ENCODE measurements around the gene PHF20. TPM values are rescaled to one million over a fixed set of nuclear protein-coding genes. Genes with fewer than 3 reads are reported as not detected.
A peak's percentile ranks its signal among the peaks of the same experiment; 100 is the strongest.
"Not testable (repeated sequence)": the region's sequence is repeated elsewhere in the genome, so short reads cannot be mapped to it uniquely, and the experiment has no call there.

PHF20 gene
- total RNA-seq, 2 experiments from 2014 or later: 39.8 to 46.0 TPM

DNA sequence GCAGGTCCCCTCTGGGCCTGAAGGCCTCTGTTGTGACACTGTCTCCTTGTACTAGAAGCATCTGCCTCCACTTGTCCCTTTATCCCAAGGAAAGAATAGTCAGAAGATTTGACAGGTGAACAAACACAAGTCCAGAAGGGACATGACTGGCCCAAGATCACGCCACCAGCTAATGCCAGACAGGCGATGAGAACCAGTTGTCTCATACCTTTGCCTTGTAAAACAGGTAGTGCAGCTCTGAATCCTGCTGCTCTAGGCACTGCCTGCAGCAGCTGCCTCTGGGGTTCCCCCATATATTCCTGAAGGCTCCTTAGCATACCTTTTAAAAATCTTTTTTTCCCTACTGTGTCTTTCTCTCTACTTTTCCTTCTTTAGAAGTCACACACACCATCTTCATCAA lies 157.5 kb downstream of the PHF20 start:
- Mint-ChIP-seq H3K4me1 (ENCODE audit: low read depth) (peaks cover 11% of the 10 kb centered on the region), H3K4me3 (no peak overlapping the region), H3K27me3 (ENCODE audit: low read depth) (no peaks in the 10 kb centered on the region), H3K27ac (no peak overlapping the region), H3K9me3 (no peaks in the 10 kb centered on the region), H3K36me3 (ENCODE audit: low read depth) (peaks cover 21% of the 10 kb centered on the region)
- intact Hi-C loops (cut with micrococcal nuclease): no loop called here
- CTCF ChIA-PET: no interaction called here
- DNase-seq: no peak

DNA sequence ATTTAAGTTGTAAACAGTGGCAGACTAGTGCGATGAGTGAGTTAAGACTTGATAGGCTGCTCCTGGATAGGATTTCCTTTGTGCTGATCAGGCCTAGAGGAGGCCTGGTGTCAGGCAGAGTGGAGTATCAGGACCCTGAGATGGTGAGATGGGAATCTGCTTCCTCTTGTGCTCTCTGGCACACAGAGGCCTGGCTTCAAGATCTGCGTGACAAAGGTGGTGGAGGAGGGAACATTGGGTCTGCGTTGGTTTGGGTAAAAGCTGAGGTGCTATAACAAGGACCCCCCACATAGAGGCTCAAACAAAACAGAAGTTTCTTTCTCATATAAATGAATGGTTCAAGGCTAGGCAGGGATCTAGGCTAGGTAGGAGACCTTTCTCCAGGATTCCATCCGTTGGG lies 162.2 kb downstream of the PHF20 start:
- intact Hi-C loops (cut with micrococcal nuclease): no loop called here
- Mint-ChIP-seq H3K4me1 (ENCODE audit: low read depth) (peaks cover 7% of the 10 kb centered on the region), H3K27ac (no peak overlapping the region), H3K36me3 (ENCODE audit: low read depth) (peaks cover 21% of the 10 kb centered on the region), H3K4me3 (no peak overlapping the region), H3K9me3 (no peaks in the 10 kb centered on the region), H3K27me3 (ENCODE audit: low read depth) (no peaks in the 10 kb centered on the region)
- CTCF ChIA-PET: interaction anchor here (1.4 kb wide), 1 partner anchor 12 kb away, joined by 6 read pairs; no protein-coding TSS in a partner anchor
- no peak for DNase-seq

DNA sequence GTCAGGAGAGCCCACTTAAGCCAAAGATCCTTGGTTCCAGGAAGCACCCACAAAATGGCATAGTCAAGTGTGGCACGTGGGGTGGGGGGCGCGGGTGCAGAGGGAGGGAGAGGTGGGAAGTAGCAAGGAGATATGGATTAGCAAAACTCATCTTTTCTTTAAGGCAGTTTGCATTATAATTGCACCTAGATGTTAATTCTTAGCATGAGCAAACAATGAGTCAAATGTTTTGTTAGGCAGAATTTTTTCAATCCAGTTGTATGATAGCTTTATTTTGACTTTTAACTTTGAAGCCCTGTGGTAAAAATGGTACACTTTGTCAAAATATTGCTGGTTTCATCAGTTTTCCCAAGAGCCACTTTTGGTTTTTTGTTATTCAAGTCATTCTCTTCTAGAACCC lies 167.4 kb downstream of the PHF20 start:
- intact Hi-C loops (cut with micrococcal nuclease): no loop called here

DNA sequence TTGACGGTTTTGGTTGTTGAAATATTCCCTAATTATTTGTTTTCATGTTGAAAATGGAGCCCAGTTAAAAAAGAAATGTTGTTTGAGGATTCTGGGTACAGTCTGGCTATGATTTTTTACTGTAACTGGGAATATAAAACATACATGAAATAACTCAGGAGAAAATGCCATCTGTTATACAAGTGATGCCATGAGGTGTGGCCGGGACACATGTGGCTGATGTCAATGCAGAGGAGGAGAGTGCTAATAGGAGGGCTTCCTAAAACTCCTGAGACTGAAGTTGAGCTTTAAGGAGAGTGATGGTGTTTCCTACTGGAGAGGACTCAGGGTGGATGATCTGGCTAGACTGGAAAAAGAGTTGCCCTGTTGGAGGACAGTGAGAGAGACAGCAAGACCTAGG lies 169.8 kb downstream of the PHF20 start:
- no peaks in the 10 kb centered on the region for H3K9me3 Mint-ChIP-seq
- intact Hi-C loops (cut with micrococcal nuclease): no loop called here
- no peaks in the 10 kb centered on the region for H3K27me3 Mint-ChIP-seq (ENCODE audit: low read depth)
- peaks cover 8% of the 10 kb centered on the region for H3K36me3 Mint-ChIP-seq (ENCODE audit: low read depth)
- H3K27ac Mint-ChIP-seq: no peak overlapping the region
- DNase-seq: no peak
- no peaks in the 10 kb centered on the region for H3K4me1 Mint-ChIP-seq (ENCODE audit: low read depth)
- CTCF ChIA-PET: interaction anchor here (5.5 kb wide), 1 partner anchor 13 kb away, joined by 28 read pairs; the partner anchor contains the start of gene SCAND1
- no peak overlapping the region for H3K4me3 Mint-ChIP-seq

More for the DNA sequence above, 167.4 kb downstream of the PHF20 start:
- Mint-ChIP-seq H3K27me3 (ENCODE audit: low read depth) (no peaks in the 10 kb centered on the region), H3K4me3 (no peak overlapping the region), H3K4me1 (ENCODE audit: low read depth) (no peaks in the 10 kb centered on the region), H3K9me3 (no peaks in the 10 kb centered on the region), H3K27ac (no peak overlapping the region), H3K36me3 (ENCODE audit: low read depth) (peaks cover 8% of the 10 kb centered on the region)
- no peak for DNase-seq
- CTCF ChIA-PET: interaction anchor here (1.3 kb wide), 1 partner anchor 14 kb away, joined by 3 read pairs; no protein-coding TSS in a partner anchor

DNA sequence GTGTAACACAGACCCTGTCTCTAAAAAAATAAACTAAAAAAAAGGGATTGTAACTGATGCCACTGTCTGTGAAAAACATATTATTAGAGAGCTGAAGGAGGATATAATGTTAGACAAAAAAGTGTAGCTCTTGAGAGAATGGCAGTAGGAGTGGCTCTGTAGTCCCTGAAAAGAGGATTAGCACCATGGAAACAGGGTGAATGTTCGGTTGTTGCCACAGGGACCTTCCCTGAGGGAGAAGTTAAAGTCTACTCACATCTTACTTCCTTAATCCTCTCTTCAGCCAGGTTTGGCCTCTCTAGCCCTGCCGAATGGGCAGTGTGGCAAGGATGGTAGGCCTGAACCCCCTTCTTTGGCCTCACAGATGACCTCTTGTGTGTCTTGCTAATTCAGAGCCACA lies 170.4 kb downstream of the PHF20 start:
- Mint-ChIP-seq H3K4me1 (ENCODE audit: low read depth) (no peaks in the 10 kb centered on the region), H3K27ac (no peak overlapping the region), H3K36me3 (ENCODE audit: low read depth) (peaks cover 9% of the 10 kb centered on the region), H3K4me3 (no peak overlapping the region), H3K9me3 (no peaks in the 10 kb centered on the region), H3K27me3 (ENCODE audit: low read depth) (no peaks in the 10 kb centered on the region)
- no peak for DNase-seq
- intact Hi-C loops (cut with micrococcal nuclease): no loop called here
- CTCF ChIA-PET: interaction anchor here (0.6 to 5.5 kb wide), 2 partner anchors 12 to 251 kb away, joined by 3 to 28 read pairs; partner anchors contain the start of gene SCAND1

- Mint-ChIP-seq H3K4me1 (ENCODE audit: low read depth) (peaks cover 8% of the 10 kb centered on the region), H3K27me3 (ENCODE audit: low read depth) (no peaks in the 10 kb centered on the region), H3K27ac (peak overlapping the region; percentile 19), H3K9me3 (no peaks in the 10 kb centered on the region), H3K4me3 (no peak overlapping the region), H3K36me3 (ENCODE audit: low read depth) (peaks cover 8% of the 10 kb centered on the region)
- CTCF ChIA-PET: interaction anchor here (0.5 to 1.5 kb wide), 6 partner anchors 22 to 487 kb away, joined by 3 to 5 read pairs (median 3); no protein-coding TSS in a partner anchor
- DNase-seq: peak; percentile 35
- intact Hi-C loops (cut with micrococcal nuclease): no loop called here
Measured at GRCh38 chr20:35947489-35947888, 175.7 kb downstream of the PHF20 start.

GRCh38 chr20:35947907-35948306 lies 176.1 kb downstream of the PHF20 start:
- Mint-ChIP-seq H3K4me3 (no peak overlapping the region), H3K36me3 (ENCODE audit: low read depth) (peaks cover 12% of the 10 kb centered on the region), H3K27me3 (ENCODE audit: low read depth) (no peaks in the 10 kb centered on the region), H3K27ac (no peak overlapping the region), H3K4me1 (ENCODE audit: low read depth) (peaks cover 12% of the 10 kb centered on the region), H3K9me3 (no peaks in the 10 kb centered on the region)
- no peak for DNase-seq
- CTCF ChIA-PET: interaction anchor here (0.9 to 1.5 kb wide), 5 partner anchors 22 to 488 kb away, joined by 3 to 5 read pairs (median 3); no protein-coding TSS in a partner anchor
- intact Hi-C loops (cut with micrococcal nuclease): no loop called here

- Mint-ChIP-seq H3K36me3 (ENCODE audit: low read depth) (peaks cover 14% of the 10 kb centered on the region), H3K27me3 (ENCODE audit: low read depth) (no peaks in the 10 kb centered on the region), H3K9me3 (no peaks in the 10 kb centered on the region)
Measured at GRCh38 chr20:35950093-35950492, 178.3 kb downstream of the PHF20 start.

DNA sequence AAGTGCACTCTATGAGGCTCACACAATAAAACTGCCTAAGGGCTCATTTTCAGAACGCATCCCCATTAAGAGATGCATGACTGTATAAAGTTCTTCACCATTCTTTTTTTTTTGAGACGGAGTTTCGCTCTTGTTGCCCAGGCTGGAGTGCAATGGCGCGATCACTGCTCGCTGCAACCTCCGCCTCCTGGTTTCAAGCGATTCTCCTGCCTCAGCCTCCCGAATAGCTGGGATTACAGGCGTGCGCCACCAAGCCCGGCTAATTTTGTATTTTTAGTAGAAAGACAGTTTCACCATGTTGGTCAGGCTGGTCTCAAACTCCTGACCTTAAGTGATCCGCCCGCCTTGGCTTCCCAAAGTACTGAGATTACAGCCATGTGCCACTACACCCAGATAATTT lies 180.3 kb downstream of the PHF20 start:
- DNase-seq; H3K9me3 Mint-ChIP-seq; H3K27me3 Mint-ChIP-seq (ENCODE audit: low read depth): not testable (repeated sequence)
- intact Hi-C loops (cut with micrococcal nuclease): loop anchor here (5.0 kb wide), 5 partner anchors 255 to 1575 kb away; partner anchors contain the start of genes BLCAP, NFS1, ROMO1 and TGIF2
- peaks cover 14% of the 10 kb centered on the region for H3K36me3 Mint-ChIP-seq (ENCODE audit: low read depth)
- H3K4me1 Mint-ChIP-seq (ENCODE audit: low read depth): peaks cover 16% of the 10 kb centered on the region
- H3K27ac Mint-ChIP-seq: peak overlapping the region; percentile 98
- CTCF ChIA-PET: interaction anchor here (0.7 kb wide), 1 partner anchor 8 kb away, joined by 3 read pairs; no protein-coding TSS in a partner anchor
- H3K4me3 Mint-ChIP-seq: peak overlapping the region; percentile 99

More at GRCh38 chr20:35950093-35950492, 178.3 kb downstream of the PHF20 start:
- H3K4me3 Mint-ChIP-seq: no peak overlapping the region
- H3K27ac Mint-ChIP-seq: no peak overlapping the region
- no peak for DNase-seq
- CTCF ChIA-PET: no interaction called here
- intact Hi-C loops (cut with micrococcal nuclease): loop anchor here (5.0 kb wide), 5 partner anchors 253 to 1577 kb away; partner anchors contain the start of genes BLCAP, NFS1, ROMO1 and TGIF2
- H3K4me1 Mint-ChIP-seq (ENCODE audit: low read depth): peaks cover 16% of the 10 kb centered on the region

GRCh38 chr20:35952480-35953386 lies 180.9 kb downstream of the PHF20 start:
- CTCF ChIA-PET: interaction anchor here (0.7 to 3.1 kb wide), 3 partner anchors 9 to 39 kb away, joined by 3 to 21 read pairs (median 3); no protein-coding TSS in a partner anchor
- Mint-ChIP-seq H3K4me3 (peak overlapping the region; percentile 99), H3K27me3 (ENCODE audit: low read depth) (no peaks in the 10 kb centered on the region), H3K27ac (peak overlapping the region; percentile 98), H3K36me3 (ENCODE audit: low read depth) (peaks cover 9% of the 10 kb centered on the region), H3K4me1 (ENCODE audit: low read depth) (peaks cover 16% of the 10 kb centered on the region), H3K9me3 (no peaks in the 10 kb centered on the region)
- DNase-seq: peak; percentile 25
- intact Hi-C loops (cut with micrococcal nuclease): loop anchor here (1.0 to 5.0 kb wide), 6 partner anchors 255 to 1575 kb away; partner anchors contain the start of genes BLCAP, NFS1, ROMO1 and TGIF2

- peak overlapping the region; percentile 99 for H3K4me3 Mint-ChIP-seq
- CTCF ChIA-PET: interaction anchor here (0.6 to 3.1 kb wide), 29 partner anchors 9 to 897 kb away, joined by 3 to 28 read pairs (median 3); partner anchors contain the start of genes CPNE1, RBM12 and RBM39
- H3K9me3 Mint-ChIP-seq: no peaks in the 10 kb centered on the region
- DNase-seq: peak; percentile 87
- peak overlapping the region; percentile 98 for H3K27ac Mint-ChIP-seq
- peaks cover 9% of the 10 kb centered on the region for H3K36me3 Mint-ChIP-seq (ENCODE audit: low read depth)
- no peaks in the 10 kb centered on the region for H3K27me3 Mint-ChIP-seq (ENCODE audit: low read depth)
- H3K4me1 Mint-ChIP-seq (ENCODE audit: low read depth): peaks cover 16% of the 10 kb centered on the region
- intact Hi-C loops (cut with micrococcal nuclease): loop anchor here (1.0 to 5.0 kb wide), 13 partner anchors 97 to 1574 kb away; partner anchors contain the start of genes BLCAP, CEP250, CPNE1 and ERGIC3
Measured at GRCh38 chr20:35953387-35954199, 181.8 kb downstream of the PHF20 start.

Data from activated naive CD4-positive, alpha-beta T cell treated with anti-CD3 and anti-CD28 coated beads for 36 hours (primary cell).